Epidermal melanocyte (primary cell): Measurements from ENCODE around the gene FHOD1.

Experiments used
- DNase-seq: peaks from one replicate; pipeline ENCODE4 v3.0.0; 2011; ENCODE audit warnings: low spot score; ENCODE audit not compliant: insufficient read length

Gene FHOD1

GRCh38 chr16:67250045-67250327 lies 2.7 kb upstream of the FHOD1 start:
- DNase-seq = no peak

GRCh38 chr16:67249178-67250044 lies 2.1 kb upstream of the FHOD1 start:
- no peak for DNase-seq

GRCh38 chr16:67248401-67249177 lies 1.3 kb upstream of the FHOD1 start, which contains the start of gene SLC9A5:
Gene SLC9A5 (plus strand): TSS chr16:67248979. CDS start chr16:67249015, 36 bp downstream.
- no peak for DNase-seq

DNA sequence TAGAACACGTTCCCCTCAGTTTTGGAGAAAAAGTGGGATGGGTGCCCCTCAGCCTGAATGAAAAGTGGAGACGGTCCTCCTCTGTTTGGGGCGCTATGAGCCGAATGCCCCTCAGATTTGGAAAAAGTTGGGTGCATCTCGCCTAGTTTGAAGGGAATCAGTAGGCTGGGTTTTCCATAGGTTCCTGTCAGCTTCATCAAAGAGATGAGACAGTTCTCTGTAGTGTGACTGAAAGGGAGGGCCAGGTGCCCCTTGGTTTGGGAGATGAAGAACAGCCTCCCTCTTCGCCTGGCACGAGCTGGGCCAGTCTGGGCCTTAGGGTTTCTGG lies 756 bp upstream of the FHOD1 start:
- no peak for DNase-seq

- no peak for DNase-seq
These were observed 507 bp downstream of the FHOD1 start for GRCh38 chr16:67246756-67247191.

DNA sequence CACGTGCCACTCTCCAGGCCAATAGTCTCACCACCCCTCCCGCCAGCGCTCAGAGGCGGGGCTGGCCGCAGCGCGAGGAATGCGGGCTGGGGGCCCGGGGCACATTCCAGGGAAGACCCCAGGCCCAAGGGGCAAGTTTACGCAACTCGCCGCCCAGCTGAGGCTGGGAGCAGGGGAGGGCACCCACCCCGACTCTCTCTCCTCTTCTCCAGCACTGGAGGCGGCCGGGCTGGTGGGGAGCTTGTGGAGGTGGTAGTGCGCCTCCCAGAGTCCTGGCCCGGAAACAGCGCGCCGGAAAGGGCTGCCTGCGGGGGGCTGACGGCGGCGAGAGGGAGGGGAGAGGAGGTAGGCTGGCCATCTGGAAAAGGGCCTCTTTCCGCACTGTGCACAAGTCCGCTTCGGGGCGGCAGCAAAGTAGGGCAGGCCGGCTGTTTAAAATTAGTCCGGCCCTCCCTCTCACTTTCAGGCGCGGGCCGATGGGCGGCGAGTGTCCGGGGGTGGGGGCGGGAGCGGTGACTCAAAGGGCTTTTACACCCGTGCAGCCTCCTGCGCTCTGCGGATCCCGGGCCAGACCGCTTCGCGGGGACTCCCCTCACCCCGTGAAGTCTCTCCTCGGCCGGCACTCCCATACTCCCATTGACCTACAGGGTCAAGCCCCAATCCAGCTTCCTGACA lies 1.1 kb downstream of the FHOD1 start:
- DNase-seq = peak; percentile 63

DNA sequence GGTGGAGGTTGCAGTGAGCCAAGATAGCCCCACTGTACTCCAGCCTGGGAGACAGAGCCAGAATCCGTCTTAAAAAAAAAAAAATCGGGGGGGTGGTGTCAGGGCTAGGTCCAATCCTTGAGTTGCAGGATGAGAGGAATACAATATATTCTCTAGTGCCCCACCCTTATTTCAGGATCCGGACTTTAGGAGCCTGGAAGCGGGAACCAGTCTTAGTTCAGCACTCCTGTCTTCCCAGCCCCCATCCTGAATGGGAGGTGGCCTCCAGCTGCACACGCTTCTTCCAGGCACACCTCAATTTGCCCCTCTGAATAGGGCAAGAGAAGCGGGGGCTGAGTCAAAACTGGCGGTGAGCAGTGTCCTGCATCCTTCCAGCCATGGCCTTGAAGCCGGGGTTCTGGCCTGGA lies 1.6 kb downstream of the FHOD1 start:
- no peak for DNase-seq

- no peak for DNase-seq
These were observed 2.1 kb downstream of the FHOD1 start for GRCh38 chr16:67245186-67245585.

GRCh38 chr16:67244387-67245185 lies 2.7 kb downstream of the FHOD1 start:
- DNase-seq = no peak

GRCh38 chr16:67243481-67243880 lies 3.8 kb downstream of the FHOD1 start:
- no peak for DNase-seq

- DNase-seq = no peak
These were observed 5.0 kb downstream of the FHOD1 start for GRCh38 chr16:67242138-67242730.

- DNase-seq = peak; percentile 87
These were observed 6.0 kb downstream of the FHOD1 start for GRCh38 chr16:67241008-67241900.

DNA sequence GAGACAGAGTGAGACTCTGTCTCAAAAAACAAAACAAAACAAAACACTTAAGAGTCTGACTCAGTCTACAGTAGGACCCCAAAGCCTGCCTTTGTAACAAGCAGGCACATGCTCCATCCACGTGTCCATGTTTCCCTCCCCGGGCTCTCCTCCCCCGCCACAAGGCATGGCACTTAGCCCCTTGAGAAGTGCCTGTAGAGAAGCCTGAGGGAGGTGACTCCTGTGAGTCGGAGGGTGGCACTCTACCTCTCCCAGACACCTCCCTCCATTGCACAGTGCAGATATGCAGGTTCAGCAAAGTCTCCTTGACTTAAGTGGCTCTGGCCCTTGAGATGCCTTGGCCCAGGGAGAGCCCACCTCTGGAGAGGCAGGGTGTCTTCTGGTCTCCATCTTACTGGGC lies 6.8 kb downstream of the FHOD1 start:
- DNase-seq = no peak

GRCh38 chr16:67238806-67239470 lies 8.3 kb downstream of the FHOD1 start:
- no peak for DNase-seq

DNA sequence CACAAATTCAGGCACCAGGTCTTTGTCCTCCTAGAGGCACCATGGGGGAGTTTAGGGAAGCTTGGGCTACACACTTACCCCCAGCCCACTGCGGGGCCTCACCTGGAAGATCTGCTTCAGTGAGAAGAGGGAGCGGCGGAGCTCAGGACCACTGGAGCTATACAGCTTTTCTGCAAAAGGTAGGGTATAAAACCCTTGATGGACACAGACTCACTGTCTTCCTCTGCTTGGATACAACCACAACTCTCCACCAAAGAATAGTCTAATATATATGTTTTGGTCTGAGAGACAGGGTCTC lies 9.1 kb downstream of the FHOD1 start:
- no peak for DNase-seq

DNA sequence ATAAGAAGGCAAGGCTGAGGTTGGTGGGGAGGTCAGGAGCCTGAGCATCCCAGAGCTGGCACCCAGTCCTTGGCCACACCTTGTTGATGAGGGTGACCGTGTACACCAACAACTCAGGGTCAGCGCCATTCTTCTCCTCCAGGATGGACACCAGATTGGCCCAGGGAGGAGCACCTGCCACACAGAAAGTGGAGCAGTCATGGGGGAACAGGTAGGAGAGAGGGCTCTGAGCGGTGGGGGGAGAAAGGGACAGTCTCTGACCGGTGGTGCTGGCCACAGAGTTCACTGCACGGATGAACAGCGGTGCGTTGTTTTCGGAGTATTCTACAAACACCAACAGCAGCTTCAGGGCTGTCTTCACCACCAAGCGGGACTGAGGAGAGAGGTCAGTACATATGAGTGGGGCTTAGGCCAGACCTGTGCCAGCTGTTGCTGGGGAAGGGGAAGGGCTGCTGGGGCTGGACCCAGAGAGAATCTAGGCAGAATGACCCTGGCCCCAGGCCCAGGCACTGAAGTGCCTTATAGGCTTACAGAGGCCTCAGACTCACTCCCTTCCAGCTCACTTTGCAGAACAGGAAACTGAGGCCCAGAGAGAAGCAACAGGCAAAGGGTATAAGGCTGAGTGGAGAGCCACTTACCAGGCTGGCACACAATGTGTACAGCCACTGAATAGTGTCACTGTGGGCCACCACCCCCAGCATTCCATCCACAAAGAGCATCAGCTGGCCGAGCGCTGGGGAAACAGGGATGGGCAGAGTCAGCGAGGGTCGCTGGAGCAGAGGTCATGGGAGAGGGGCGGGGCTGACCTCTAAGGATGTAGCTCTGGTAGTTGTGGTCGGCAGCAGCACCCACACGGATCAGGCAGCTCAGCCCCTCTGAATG lies 9.6 kb downstream of the FHOD1 start:
- no peak for DNase-seq

DNA sequence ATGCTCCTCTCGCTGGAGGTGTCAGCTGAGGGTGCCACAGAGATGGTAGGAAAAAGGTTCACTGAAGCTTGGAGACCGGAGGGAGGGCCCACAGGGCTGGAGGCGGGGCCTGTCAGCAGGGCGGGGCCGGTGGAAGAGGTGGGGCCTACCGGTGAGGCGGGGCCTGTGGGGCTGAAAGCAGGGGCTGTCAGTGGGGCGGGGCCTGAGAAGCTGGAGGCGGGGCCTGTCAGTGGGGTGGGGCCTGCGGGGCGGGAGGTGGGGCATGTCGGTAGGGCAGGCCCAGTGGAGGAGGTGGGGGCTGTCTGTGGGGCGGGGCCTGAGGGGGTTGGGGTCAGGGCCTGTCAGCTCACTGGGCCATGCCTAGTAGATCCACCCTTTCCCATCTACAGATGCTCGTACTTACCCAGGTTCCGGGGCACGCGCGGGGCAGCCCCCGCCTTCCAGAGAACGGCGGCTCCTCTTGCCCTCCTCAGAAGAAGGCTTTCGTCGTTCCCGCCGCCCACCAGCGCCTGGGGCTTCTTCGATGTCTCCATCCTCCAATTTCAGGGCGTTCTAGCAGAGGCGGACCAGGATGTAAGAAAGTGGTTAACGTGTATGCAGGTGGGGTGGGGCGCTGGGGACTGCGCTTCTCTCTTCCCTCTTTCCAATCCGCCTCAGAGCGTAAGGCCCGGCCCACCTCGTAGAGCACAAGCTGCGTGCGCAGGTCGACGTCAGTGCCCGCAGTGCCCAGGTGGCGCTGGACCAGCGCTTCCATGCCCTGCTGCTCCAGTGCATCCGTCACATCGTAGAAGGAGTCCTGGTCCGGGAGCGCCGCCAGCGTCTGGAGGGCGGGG lies 10.5 kb downstream of the FHOD1 start:
- DNase-seq = no peak
